Amniotic epithelial cell (primary cell): ENCODE results near the gene NME9.

Experiments used
- DNase-seq: peaks from one replicate; pipeline ENCODE4 v3.0.0-alpha.2; 2010; ENCODE audit warnings: low read depth

NME9 gene

DNA sequence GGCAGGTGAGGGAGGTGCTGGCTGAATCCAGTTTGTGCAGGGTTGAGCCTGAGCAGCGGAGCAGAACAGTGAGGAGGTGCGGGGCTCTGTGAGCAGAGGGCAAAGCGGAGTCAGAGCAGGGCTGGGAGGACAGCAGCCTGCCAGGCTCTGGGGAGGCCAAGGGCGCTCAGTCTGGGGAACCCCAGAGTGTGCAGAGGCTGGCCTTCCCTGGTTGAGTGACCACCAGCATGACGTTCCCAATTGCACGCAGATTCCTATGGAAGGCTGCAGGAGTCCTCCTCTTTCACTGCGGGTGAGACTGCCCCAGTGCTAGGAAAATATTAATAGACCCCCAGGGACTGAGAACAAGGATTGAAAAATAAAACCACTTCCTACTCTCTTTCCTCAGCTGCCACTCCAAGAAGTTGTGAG is 31.9 kb upstream of the NME9 start:
- no peak for DNase-seq

DNA sequence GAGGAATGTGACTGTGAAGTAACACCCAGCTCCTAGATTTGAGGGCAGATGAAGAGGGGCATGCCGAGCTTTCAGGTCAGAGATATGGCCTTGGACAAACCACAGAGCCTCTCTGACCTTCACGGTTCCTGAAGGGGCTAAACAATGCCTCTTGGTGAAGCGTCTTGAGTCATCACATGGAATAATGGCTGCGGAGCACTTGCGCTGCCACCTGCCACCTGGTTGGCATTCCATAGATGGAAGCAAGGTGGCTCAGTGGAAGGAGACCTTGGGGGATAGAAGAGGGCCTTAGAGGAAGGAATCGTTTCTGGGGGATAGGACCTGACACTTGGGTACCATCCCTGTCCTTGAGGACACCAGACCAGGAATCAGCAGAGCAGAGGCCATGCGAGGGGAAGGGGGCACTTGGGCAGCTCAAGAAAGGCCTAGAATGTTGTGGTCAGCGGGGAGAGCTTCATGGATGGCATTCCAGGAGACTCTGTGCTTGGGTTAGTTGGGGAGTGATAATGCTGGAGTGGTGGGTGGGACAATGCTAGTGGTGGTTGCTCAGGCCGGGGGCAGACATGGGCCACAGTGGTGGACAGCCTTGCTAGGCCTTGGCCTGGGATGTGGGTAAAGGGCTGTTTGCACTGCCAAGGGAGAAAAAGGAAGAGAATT is 31.3 kb upstream of the NME9 start:
- DNase-seq = no peak

DNA sequence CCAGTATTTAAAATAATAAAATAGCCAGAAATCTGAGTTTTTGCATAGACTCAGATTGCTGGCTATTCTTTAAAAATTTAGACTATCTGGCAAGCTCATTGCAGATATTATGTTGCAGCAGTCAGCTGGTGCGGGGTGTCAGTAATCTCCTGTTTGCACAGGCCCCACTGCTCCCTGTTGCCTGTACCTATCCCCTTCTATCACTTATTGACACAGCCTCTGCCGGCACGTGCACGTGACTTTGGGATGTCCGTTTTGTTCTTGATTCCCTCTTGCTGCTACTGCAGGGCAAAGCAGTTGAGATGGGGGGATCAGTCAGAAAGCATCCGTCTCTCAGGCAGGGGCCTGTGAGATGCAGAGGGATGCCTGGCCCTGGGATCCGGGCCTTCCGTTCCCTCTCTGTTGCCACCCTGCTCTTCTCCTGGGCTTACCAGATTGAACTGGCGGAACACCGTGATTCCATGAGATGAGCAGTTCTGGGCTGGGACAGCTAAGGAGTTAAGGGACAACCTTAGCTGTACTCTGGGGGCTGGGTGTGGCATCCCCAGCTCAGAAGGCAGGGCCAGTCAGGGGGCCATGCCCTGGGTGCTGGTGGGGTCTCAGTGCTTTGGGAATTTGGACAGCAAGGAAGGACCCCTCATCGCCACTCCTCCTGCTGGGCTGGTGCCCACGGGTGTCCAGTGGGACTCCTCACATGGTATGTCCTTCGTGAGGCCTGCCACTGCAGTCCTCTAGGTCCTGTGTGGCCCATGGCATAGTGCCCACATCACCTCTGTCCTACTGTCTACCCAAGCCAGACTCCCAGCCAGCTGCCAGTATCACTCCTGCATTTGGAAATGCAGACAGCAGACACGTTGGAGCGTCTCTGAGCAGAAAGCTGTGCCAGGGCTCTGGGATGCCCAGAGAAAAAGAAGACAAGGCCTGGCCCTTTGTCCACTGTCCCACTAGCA is 30.5 kb upstream of the NME9 start:
- DNase-seq = no peak

DNA sequence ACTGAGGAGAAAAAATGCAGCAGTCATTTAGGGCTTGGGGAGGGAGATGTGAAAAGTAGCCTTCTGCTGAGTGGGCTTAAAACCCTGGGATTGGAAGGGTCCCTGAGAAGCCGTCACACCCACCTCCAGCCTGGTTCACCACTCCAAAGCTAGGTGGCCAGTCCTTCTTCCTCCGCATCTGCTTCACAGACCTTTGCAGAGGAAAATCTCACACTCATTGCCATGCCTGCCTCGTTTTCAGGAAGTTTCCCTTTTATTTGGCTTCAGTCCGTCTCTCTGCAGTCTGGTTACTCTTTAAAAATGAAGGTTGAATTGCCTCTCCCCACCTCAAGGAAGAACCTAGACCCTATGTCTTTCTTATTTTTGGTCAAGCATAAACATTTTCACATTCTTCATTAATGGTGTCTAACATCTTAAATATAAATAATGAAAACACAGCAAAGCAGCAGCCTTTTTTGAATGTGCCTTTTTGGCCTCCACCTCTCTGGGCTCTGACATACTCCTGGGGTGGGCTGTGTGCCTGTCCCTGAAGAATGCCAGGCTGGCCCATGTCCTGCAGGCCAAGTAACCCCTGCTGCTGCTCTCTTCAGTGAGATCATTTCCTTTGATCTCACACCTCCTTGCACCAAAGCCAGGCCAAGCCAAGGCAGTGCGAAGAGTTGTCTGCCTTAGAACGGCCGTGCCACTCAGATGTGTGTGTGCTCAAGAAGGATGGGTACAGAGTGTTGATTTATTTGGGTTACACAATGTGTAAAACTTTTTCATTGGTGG is 29.7 kb upstream of the NME9 start:
- DNase-seq = no peak

DNA sequence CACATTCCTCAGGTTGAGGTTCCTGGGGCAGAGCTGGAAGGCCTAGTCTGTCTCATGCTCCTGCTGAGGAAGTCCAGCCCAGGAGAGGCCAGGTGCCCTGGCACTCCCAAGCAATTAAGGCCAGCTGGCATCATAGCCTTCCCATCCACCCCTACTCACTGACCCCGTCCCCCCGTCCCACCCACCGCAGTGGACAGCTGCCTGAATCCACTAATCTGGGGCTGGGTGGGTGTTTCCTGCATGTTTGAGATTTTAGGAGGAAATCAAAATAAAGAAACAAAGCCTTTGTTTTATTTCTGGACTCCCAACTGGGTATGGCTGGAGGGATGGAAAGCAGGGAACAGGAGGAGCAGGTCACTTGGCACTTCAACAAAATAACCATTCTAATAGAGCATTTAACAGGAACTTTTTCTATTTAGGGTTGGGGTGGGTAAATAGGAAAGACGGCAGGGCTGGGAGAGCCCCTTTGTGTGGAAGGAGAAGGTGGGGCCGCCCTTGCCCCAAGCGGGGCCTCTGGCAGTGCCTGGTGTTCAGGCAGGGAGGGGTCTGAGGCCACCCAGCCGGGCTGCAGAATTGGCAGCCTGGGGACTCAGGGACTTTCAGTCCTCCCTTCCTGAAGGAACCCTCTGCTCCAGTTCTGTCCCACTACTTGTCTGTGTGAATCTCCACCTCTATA is 27.2 kb upstream of the NME9 start:
- no peak for DNase-seq

DNA sequence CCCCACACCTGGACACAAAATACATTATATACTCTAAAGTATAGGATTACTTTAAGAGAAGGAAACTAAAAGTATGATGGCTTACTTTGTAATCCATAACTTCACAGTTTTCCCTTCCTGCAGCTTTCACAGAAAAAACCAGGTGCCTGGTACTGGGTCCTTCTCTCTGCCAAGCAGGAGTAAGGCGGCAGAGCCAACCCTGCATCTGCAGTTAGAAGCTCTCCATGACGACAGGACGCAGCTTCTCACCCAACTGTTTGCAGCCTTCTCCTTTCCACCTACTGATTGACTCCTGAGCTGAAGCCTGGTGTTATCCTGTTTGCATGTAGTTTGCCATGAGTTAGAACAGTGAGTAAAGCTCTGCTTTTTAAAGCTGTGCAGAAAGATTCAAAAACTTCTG is 25.4 kb upstream of the NME9 start:
- no peak for DNase-seq

DNA sequence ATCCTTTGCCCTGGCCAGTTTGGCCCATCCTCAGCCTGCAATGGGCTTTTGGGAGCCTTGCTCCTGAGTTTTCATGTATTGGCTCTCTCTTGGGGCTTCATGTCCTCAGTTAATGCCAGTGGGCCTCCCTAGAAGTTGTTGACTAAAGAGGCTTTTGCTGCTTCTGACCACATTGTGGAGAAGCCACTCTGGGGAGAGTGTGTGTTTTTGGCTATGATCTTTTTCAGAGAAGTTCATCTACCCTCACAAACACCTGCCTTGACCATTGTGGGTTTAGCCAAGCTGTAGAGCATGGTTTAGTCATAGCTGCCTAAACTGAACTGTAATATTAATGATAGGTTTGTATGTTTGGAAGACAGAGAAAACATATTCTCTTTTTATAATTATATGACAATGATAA is 24.7 kb upstream of the NME9 start:
- no peak for DNase-seq

DNA sequence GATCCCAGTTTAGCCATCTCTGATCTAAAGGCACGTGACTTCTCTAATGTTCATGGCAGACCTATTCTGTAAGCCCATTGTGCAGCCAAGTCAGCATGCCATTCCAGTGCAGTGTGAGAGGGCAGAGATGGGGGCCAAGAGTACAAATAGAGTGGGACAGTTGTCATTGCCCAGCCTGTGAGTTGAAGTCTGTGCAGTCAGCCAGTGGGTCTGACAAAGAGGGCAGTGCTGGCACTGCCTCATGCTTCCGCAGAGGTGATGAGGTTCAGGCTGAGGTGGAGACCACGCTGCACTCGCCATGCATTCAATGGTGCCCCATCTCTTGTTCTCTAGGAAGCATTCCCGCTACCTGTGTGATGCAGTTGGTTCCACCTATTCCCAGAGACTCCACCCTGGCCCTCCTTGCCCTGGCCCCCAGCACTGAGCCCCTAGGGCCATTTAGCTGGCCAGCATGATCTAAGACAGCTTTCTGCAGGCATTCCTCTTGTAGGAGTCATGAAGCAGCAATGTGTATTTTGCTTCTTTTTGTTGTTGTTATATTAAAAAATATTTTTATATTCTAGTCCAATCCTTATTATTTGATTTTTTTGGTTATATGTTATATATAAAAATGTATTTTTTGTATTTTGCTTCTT is 22.4 kb upstream of the NME9 start:
- DNase-seq = no peak

DNA sequence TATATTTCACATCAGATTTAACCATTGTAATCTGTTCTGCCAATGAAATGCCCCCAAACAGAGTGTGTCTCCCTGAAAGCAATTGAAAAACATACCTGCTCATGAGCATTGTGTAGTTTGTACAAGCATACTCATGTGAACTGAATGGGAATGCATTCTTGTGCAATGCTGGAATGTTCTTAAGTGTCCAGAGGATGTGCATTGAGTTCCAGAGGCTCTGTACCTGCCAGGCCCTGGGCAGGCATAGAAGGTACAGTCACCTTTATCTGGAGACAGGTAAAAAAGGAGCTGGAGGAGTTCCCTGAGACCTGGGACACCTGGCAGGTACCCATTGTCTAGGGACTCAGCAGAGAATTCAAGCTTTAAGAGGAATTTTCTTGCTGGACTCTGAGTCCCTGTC is 21.5 kb upstream of the NME9 start:
- DNase-seq = peak; percentile 36

DNA sequence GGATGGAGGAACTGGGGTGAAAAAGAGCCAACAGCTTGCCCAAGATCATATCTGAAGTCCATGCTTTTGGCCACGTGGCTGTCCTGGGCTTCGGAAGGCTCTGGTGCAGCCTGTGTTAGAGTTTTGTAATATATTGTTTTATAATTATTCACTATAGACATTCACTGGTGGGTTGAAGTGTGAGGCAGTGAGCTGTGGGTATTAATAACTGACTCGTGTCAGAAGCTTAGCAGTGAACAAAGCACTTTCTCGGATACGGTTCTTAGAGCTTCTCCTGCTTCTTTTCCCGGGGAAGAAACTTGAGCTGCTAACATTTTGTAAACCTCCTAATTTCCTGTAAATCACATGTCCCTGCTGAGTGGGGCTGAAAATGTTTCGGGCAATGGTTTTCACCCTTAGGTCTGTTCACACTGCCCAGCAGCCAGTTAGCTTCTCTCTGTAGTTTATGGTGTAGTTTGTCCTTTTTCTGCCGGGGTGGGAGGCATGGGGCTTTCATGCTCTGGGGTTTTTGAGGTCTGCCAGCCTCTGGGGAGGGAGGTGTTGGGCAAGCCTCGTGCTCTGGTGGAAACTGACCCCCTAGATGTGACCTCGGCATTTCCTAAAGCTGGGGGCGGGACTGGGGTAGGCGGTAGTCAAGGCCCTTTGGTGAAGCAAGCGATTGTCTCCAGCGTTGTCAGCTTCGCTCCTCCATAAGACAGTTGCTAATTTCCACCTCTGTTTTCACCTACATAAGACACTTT is 20.4 kb upstream of the NME9 start:
- DNase-seq = no peak

DNA sequence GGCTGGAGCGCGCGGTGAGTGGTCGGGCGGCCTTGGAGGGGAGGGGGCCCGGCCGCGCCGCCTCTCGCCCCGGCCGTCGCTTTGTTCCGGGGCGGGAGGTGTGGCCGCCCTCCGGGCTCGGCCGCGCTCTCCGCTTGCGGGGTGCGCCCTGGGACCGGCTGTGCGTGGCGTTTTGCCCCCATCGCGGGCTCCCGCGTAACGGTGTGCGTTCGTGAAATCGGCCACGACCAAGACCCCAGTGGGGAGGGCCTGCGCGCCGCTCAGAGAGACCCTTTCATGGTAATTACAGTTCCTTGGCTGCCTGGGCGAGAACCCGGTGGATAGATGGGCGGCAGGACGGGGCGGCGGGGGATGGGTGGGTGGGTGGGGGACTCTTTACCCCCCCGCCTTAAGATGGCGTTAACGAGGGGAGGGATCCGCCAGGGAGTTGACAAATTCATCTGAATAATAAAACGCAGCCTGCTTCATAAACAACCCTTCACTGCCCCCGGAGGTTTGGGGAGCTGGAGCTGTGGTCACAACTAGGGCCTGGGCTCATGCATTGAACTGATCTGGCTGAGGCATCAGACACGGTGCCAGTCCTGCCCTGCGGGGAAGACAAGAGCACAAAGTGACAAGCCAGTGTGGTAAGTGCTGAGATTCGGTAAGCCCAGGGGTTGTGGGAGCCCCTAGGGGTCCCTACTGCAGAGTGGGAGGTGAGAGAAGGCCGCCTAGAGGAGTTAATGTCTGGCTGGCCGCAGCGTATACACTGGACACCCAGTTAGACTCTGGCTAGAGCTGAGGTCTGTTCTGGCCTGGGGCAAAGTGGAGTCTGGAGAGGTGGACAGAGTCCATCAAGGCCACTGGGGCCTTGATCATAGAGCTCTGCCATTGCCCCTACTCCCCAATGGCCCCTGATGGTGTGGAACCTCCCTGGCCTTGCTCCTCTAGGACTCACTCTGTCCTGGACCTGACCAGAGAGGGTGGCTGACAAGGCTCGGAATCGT is 19.4 kb upstream of the NME9 start:
- no peak for DNase-seq

DNA sequence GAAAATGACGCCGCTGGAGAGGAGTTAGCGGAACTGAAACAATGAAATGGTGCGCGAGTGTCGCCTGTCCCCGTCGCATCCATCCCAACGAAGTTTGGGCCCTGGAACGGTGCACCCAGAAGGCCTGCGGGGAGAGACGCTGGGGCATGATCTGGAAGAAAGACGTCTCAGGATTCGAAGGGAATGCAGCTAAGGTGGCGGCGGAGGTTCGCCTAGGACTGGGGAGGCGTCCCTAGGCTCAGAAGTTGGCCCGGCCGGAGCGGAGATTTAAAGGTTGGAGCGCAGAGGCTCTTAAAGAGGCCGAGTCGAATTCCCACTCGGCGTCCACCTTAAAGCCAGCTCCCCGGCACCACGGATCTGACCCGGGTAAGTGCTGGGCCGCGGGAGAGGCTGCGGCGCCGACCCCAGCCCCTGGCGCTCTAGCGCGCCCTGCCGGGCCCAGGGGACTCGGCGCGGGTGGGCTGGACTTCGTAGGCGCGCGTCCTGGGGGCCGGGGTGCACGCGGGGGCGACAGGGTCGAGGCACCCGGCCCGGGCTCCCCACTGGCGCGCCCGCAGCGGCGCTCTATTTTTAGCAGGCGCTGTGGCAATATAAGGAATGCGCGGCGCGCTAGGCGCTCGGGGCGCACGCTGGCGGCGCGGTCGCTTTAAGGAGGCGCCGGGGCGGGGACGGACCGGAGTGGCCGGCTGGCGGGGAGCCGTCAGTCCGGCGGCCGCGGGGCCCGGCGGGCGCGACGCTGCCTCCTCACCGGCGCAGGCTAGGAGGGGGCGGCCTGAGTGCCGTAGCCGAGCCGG is 18.5 kb upstream of the NME9 start, which contains the start of gene MRAS:
TSS of gene MRAS (plus strand) at position 620 of the 794 bp plus-strand sequence. CDS start 24,305 bp downstream, outside the sequence.
- peak; percentile 75 for DNase-seq

DNA sequence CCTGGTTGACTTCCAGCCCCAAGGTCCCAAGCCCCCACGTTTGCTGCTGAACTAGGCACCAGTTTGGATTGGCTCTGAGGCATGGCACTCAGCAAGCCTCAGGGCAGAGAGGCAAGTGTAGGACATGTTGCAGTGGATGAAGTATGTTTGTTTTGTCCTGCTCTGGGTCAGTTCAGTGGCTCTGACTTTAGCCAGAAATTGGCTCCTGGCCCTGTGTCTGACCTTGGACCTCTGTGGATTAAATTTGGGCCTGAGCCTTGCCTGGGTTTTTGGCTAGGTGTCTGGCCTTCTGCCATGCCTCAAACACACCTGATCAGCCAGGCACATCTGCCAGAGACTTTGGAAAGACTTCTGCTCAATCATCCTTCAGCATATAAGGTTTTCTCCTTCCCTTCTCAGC is 15.1 kb upstream of the NME9 start:
- DNase-seq = no peak

DNA sequence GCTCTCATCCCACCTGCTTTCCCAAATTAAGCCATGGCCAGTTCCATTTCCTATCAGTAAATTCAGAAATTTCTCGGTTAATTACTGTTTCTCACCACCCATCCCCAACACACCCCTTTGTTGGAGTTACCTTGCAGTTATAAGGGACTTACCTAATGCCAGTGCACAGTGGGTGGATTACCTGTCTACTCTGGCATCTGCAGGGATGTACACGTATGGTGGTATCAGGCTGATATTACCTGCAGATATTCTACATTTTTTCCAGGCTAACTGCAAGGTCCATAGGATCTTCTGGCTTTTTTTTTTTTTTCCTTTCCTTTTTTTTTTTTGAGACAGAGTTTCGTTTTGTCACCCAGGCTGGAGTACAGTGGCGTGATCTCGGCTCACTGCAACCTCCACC is 10.9 kb upstream of the NME9 start:
- no peak for DNase-seq

DNA sequence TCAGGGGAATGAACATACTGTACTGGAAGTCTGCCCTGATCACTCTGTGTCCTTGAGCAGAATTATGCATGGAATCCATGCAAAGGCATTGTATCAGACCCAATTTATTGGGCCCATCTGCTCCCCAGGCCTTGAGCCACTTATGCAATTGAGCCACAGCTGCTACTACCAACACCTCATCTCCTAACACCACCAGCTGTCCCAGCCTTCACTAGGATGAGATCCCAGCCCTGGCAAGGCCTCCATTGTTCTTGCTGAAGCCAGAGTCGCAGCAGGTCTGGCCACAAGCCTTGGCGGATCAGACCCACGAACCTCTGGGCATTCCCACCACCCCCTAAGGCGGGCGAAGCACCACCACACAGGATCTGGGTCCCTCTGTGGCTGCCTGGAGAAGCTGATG is 9.2 kb upstream of the NME9 start:
- no peak for DNase-seq

DNA sequence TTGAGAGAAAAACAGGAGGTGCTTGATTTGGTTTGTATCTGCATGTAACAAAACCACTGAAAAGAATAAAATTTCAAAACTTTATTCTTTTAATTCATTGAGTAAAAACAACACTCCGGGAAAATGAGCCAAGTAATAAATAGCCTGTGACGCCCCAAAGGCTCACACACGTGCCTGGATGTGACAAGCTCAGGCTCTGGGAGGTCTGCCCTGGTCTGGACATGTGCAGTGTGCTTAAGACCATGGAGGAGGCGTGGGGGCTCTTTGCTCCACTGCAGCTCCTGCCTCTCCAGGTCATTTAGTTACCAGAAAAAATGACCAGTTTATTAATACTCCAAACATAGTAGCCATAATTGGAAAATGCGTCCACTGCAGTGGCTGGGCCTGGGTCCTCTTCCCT is 8.6 kb upstream of the NME9 start:
- no peak for DNase-seq

DNA sequence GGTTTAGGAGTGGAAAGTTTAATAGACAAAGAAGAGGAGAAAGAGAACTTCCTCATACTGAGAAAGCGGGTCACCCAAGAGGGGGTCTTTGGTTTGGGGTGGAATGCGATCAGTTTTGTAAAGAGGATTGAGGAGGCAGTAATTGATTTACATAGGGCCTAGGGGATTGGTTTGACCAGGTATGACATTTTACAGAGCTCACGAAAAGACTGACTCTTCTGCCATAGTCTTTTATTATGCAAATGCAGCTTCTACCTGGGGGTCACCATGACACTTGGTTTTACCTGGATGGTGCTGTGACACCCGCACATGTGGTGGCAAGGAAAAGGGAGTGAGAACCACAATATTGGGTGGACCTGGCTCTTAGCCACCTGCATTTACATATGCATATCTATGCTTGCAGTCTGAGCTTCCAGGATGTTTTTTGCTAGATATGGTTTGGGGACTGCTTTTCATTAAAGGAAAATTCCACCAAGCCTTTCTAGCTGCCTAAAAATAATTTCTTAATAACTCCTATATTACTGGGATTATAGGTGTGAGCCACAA is 6.9 kb upstream of the NME9 start:
- DNase-seq = no peak

DNA sequence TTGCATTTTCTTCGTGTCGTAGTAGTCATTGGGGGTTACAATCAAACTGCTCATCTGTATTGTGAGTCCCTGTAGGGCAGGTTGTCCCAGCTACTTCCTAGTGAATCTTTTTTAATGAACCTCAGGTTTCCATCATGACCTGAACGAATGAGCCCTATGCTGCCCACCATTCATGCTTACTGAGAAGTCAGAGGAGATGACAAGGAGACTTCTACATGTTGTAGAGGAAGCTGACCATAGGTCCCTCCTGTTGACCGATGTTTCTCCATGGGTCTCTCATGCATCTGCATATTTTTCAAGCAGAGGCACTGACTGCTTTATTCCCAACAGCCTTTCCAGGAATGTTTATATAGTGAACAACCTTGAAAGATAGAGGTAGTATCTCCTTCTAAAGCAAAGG is 5.0 kb upstream of the NME9 start:
- no peak for DNase-seq
